Activated CD8-positive, alpha-beta memory T cell treated with anti-CD3 and anti-CD28 coated beads for 36 hours (primary cell): Measurements from ENCODE around the gene ATP9A. TPM values are rescaled to one million over a fixed set of nuclear protein-coding genes. Genes with fewer than 3 reads are reported as not detected.

ENCODE experiments used
- CTCF ChIA-PET: fragments of 350-600 bp; sonication (Branson Sonifier 250); formaldehyde crosslinking; loops from one replicate; lab custom pipeline; 2021; ENCODE audit warnings: antibody characterized with exemption; lab: Charles Lee
- POLR2A ChIA-PET: fragments of 350-600 bp; sonication (Branson Sonifier 250); formaldehyde crosslinking; loops from one replicate; lab custom pipeline; 2021; ENCODE audit warnings: antibody characterized with exemption; lab: Charles Lee
- total RNA-seq, 2 experiments: library from RNA; stranded (reverse); gene quantifications; one replicate each; pipeline ENCODE4 v1.2.3, GENCODE V29; 2021

The ATP9A gene
- total RNA-seq, 2 experiments from 2014 or later: 1.2 to 1.3 TPM

DNA sequence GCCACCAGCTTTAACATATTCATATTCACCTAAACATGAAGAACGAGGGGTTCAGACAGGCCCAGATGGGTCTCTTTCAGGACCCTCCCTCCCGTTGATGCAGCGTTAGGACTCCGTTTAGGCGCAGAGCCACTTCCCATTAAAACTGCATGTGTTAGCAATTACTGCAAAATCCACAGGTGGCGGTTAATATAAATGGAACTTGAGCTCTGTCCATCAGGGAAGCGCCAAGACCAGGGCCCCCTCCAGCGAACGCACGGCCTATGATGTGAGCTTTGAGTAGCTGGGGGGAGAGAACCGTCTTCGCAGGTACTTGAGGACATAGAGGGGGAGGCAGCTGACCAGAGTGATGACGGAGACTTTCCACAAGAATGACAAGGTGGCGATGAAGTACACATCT lies 167.2 kb downstream of the ATP9A start:
- ChIA-PET POLR2A (interaction anchor here (0.6 to 1.3 kb wide), 2 partner anchors 13 to 19 kb away, joined by 3 to 5 read pairs; no protein-coding TSS in a partner anchor), CTCF (interaction anchor here (0.5 kb wide), 1 partner anchor 178 kb away, joined by 4 read pairs; no protein-coding TSS in a partner anchor)

DNA sequence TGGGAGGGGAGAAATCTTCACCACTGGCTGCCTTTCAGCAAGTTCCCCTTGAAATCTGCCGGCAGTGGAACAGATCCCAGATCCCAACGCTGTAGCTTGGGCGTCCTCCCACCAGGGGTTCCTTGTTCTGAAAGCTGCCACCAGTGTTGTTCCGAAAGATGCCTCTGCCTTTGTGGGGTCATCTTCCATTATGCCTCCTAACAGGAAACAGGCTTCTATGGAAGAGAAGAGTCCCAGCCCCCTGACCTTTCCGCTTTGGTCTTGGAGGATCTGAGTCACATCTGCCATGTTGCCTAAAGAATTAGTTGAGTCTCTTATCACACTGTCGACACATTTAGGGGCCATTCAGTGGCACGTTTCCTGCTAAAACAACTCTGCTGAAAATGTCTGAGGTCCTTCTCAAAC lies 168.2 kb downstream of the ATP9A start:
- POLR2A ChIA-PET: interaction anchor here (1.3 kb wide), 1 partner anchor 14 kb away, joined by 3 read pairs; no protein-coding TSS in a partner anchor
- CTCF ChIA-PET: interaction anchor here (1.3 kb wide), 1 partner anchor 23 kb away, joined by 3 read pairs; no protein-coding TSS in a partner anchor

DNA sequence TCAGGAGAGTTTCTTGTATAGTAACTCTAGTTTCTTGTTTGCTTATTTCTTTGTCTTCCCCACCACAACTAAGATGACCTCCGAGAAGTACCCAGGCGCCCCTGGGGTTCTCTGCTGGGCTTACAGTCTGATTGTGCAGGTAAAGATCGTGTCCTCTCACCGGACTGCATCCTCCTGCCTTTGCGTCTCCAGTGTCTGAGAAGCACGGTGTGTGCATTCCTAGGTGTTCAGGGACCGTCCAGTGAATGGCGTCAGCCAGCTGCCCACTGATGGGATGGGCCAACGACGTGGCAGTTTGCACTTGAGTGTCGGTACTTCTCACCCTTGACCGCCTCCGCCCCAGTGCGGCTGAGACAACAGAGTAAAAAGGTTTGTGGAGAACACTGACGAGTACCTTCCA lies 169.6 kb downstream of the ATP9A start:
- CTCF ChIA-PET: interaction anchor here (2.0 kb wide), 1 partner anchor 57 kb away, joined by 5 read pairs; no protein-coding TSS in a partner anchor
- POLR2A ChIA-PET: interaction anchor here (0.6 to 1.0 kb wide), 2 partner anchors 10 to 35 kb away, joined by 3 read pairs; no protein-coding TSS in a partner anchor

DNA sequence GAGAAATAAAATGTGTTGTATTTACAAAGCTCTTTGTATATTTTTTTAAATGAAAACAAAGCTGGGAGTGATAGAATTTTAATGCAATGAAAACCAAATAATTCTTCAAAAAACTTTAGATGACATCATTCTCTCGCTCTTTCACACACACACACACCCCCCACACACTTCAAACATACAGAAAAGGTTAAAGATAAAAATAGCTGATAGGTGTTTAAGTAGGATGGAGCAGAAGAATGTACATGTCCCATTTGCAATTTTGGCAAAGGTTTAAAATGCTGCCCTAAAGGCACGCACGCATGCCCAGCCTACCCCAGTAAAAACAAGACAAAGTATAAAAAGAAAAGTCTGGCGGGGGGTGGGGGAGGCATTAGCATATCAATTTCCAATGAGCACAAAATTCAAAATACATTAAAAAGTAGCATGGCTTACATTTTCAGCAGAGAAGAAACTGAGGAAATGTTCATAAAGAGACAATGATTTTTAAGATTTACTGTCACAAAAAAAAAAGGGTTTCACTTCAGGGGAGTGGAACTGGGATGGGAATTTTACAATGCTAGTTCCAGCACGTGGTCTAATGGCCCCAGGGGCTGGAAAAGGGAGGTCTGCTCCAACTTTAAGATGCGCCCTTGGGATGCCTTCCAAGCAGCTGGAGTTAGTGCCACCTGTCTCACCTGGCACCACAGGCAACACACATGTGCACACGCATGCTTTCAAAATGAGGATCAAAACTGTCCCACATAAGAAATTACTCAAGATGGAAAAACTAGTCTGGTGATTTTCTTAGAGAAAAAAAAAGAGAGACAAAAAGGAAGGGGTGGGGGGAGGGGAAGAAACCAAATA lies 170.6 kb downstream of the ATP9A start:
- ChIA-PET POLR2A (interaction anchor here (0.8 to 1.6 kb wide), 3 partner anchors 11 to 55 kb away, joined by 3 to 11 read pairs (median 3); partner anchors contain the start of gene NFATC2), CTCF (interaction anchor here (0.9 to 2.0 kb wide), 4 partner anchors 11 to 116 kb away, joined by 3 to 5 read pairs (median 4); no protein-coding TSS in a partner anchor)

DNA sequence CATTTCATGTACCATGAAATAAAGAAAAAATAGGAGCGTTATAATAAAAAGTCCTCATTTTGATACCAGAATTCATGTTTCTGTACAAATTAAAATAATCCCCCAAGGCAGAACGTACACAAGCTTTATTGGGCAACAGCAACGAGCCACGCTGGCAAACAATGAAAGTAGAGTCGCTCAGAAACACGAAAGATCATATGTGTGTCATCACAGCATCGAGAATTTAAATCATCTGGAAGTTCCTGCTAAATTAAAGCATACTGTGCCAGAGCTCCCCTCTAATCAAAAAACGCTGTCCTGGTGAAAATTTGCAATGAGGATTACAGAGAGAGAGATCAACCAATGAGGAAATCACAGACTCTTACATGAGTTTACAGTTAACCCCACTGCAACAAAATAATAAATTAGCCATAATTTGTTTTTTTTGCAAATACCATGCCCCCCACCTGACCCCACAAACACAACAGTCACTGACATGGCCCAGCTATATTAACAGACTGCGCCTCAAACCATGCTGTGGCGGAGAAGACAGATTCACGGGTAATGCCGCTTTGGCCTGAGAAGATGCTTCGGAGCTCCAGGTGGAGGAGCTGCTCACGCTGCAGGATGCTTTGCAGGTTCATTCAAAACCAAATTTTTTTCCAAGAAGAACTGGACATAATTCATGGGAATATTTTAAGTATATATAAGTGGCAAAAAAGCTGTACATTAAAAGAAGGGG lies 171.4 kb downstream of the ATP9A start:
- CTCF ChIA-PET: interaction anchor here (0.7 to 2.9 kb wide), 8 partner anchors 12 to 331 kb away, joined by 3 to 14 read pairs (median 5); no protein-coding TSS in a partner anchor
- POLR2A ChIA-PET: interaction anchor here (0.8 to 1.6 kb wide), 3 partner anchors 11 to 54 kb away, joined by 3 to 11 read pairs (median 3); partner anchors contain the start of gene NFATC2

DNA sequence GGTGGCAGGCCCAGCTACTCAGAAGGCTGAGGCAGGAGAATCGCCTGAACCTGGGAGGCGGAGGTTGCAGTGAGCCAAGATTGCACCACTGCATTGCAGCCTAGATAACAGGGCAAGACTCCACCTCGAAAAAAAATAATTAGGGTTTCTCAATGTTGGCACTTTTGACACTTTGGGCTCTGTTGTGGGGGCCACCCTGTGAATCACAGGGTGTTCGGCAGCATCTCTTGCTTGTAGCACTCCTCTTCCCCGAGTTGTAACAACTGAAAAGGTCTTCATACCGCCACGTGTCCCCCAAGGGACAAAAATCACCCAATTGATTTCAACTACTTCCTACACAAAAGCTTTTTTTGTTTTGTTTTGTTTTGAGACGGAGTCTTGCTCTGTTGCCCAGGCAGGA lies 172.4 kb downstream of the ATP9A start:
- ChIA-PET POLR2A (interaction anchor here (0.6 to 1.6 kb wide), 2 partner anchors 12 to 44 kb away, joined by 5 to 11 read pairs; no protein-coding TSS in a partner anchor), CTCF (interaction anchor here (0.6 to 2.9 kb wide), 15 partner anchors 22 to 748 kb away, joined by 3 to 14 read pairs (median 6); no protein-coding TSS in a partner anchor)

DNA sequence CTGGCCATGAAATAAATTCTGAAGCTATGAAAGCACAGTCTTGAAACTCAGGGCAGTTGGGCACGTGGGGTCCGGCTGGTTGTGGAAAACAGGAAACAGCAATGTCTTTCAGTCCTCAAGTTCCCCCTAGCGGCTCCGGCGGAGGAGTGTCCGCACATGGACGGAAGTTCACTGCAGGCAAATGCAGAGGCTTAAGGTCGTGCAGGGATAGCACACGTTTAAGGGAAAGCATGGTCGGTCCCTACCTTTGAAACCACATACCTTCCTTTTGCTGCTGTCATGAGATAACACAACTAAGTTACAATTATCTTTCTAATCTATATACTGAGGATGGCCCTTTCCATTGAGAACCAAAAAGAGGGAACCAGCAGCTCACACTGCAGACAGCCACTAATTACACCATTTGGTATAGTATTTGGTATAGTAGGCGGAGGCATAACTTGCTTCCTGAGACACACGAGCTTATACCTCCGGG lies 173.1 kb downstream of the ATP9A start:
- ChIA-PET CTCF (interaction anchor here (0.6 to 2.9 kb wide), 30 partner anchors 14 to 1620 kb away, joined by 3 to 14 read pairs (median 4); no protein-coding TSS in a partner anchor), POLR2A (interaction anchor here (0.6 to 1.0 kb wide), 4 partner anchors 43 to 210 kb away, joined by 3 to 15 read pairs (median 4); no protein-coding TSS in a partner anchor)

DNA sequence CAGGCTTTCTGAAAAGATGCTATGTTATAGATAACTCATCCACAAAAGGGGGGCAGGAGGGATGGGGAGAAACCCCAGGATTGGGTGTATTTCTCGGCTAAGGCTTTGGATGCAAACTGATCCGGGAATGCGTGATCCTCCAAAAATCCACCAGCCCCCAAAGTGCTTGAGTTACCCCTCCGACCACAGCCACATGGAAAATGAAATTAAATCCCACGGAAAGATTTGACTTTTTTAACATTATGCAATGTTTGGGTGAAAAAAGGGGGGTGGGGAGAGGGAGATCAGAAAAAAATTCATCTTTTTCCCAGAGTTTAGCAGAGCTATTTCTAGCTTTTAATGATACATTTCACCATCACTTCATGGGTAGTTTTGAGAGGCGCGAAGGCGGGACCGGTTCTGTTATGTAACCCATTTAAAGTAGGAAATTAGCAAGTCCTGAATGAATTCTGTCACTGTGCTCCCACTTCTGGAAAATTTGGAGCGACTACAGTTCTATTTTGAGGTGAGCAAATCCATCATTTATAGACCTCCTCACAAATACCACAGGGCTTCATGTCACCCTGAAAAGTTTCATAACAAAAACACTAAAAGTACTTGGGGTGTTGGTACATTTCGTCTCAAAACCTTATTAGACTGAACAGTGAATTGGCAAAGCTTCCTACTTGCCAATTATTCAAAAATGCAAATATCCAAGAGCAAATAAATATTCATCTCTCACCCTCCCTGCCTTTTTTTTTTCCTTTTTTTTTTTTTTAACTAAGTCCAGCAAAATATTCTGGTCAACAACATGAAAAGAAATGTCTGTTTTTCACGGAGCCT lies 173.7 kb downstream of the ATP9A start:
- CTCF ChIA-PET: interaction anchor here (0.6 to 2.9 kb wide), 31 partner anchors 14 to 1621 kb away, joined by 3 to 14 read pairs (median 4); no protein-coding TSS in a partner anchor
- POLR2A ChIA-PET: interaction anchor here (0.7 to 1.0 kb wide), 3 partner anchors 81 to 210 kb away, joined by 3 to 15 read pairs (median 3); no protein-coding TSS in a partner anchor

DNA sequence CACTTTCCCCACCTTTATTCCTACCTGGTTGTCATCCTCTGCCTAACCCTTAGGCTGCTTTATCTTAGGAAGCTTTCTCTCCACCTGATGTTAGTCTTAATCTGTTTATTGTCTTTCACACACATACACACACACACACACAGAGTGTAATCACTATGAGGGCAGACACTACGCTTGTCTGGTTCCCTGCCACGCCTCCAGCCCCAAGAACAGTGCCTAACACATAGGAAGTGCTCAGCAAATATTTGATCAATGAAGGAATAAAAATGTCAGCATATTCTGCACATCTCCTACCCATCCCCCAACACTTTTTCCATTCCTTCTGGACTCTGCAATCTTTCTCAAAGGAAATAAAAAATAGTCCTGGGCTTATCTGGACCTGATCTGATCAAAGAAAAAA lies 174.6 kb downstream of the ATP9A start:
- CTCF ChIA-PET: interaction anchor here (0.8 to 1.2 kb wide), 2 partner anchors 54 to 256 kb away, joined by 3 to 7 read pairs; no protein-coding TSS in a partner anchor

DNA sequence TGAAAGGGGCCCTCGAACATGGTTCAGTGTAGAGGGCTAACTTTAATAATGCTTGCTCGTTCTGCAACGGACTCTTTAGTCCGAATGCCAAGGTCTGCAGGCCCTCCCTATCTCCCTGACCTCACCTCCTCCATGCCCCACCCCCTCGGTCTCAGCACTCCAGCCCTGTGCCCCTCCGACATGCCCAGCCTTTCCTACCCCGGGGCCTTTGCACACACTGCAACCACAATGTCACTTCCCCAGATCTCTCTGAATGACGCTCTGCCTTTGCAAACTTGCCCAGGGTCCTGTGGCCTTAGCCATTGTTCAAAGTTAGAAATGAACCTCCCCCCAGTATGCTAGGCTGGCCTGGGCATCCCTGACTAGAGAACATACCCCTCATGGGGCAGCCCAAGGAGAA lies 175.6 kb downstream of the ATP9A start:
- CTCF ChIA-PET: interaction anchor here (1.2 kb wide), 1 partner anchor 255 kb away, joined by 7 read pairs; no protein-coding TSS in a partner anchor

More for the DNA sequence above, 174.6 kb downstream of the ATP9A start:
- POLR2A ChIA-PET: no interaction called here

DNA sequence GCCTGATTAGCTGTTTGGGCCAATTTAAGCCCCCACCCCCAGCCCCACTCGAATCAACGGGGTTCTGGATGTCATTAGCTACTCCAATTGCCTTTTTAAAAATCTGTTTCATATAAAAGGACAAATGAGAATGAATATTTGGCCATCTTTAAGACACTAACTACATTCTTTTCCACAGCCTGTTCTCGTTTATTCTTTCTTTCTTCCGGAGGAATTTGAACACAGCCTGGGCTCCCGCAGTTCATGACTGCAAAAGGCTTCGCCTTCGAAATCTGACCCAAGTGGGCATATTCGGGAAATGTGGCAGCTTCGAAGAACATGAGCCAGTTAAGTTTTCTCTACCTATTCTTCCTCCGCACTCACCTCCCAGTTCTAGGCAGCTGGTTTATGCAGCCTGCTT lies 176.3 kb downstream of the ATP9A start:
- CTCF ChIA-PET: no interaction called here
- POLR2A ChIA-PET: no interaction called here

More for the DNA sequence above, 175.6 kb downstream of the ATP9A start:
- POLR2A ChIA-PET: no interaction called here

DNA sequence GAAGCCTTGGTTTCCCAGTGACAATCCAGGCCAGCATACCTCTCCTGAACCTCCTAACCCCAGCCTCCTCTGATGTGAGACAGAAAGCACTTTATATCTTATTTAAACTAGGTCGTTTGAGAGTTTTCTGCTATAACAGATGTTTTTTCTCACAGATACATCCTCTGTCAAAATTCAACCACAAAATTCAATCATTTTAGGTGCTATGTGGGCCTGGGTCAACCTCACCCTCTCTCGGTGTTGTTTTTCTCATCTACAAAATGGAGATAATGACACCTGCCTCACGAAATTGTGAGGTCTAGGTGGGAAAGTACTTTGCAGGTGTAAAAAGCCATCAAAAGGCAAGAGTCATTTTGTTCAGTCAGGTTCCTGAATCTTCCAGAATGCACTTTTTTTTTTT lies 179.4 kb downstream of the ATP9A start:
- POLR2A ChIA-PET: no interaction called here

DNA sequence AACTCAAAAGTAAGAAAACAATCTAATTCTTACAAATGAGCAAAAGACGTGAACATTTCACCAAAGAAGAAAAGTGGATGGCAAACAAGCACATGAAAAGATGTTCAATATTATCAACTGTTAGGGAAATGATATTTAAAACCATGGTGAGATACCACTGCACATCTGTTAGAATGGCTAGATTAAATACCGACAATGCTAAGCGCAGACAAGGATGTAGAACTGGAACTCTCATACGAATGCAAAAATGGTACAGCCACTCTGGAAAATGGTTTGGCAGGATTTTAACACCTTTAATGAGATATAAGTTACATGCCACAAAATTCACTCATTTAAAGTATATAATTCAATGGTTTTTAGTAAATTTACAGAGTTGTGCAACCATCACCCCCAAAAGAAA lies 181.0 kb downstream of the ATP9A start:
- POLR2A ChIA-PET: no interaction called here
- CTCF ChIA-PET: no interaction called here

More for the DNA sequence above, 179.4 kb downstream of the ATP9A start:
- CTCF ChIA-PET: no interaction called here

DNA sequence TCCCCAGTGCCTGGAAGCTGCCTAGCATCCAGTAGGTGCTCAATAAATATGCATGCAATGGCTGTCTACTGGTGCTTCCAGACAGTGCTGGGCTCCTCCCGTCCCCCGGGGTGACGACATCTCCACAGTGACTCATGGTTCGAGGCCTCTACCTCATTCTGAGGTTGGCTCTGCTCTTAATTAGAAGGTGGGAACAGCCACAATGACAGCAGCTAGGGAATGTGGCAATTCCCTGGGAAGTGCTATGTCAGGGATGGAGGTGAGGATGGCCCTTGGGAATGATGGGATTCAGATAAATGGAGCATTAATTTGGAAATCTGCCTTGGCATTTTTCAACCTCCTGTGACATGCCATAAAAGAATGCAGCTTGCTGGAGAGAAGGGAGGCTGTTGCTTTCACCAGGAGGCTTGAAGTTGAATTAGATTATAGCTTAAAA lies 182.2 kb downstream of the ATP9A start:
- CTCF ChIA-PET: interaction anchor here (0.7 kb wide), 2 partner anchors 52 to 527 kb away, joined by 5 to 6 read pairs; no protein-coding TSS in a partner anchor
- POLR2A ChIA-PET: interaction anchor here (0.7 kb wide), 1 partner anchor 505 kb away, joined by 6 read pairs; no protein-coding TSS in a partner anchor

DNA sequence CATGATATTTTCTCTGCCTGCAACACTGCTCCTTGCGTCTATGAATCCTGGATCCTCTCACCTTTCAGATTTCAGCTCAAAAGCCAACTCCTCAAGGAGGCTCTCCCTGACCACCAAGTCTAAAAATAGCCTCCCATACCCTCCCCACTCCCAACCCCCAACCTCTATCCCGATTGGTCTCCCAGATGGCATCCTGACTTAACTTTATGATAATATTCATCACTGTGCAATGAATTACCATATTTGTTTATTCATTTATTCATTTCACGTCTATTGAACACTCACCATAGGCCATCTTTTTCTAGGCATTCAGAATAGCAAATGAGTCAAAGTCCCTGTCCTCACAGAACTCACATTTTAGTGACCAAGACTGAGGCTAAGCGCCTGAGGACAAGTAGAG lies 183.0 kb downstream of the ATP9A start:
- POLR2A ChIA-PET: no interaction called here
- CTCF ChIA-PET: no interaction called here

DNA sequence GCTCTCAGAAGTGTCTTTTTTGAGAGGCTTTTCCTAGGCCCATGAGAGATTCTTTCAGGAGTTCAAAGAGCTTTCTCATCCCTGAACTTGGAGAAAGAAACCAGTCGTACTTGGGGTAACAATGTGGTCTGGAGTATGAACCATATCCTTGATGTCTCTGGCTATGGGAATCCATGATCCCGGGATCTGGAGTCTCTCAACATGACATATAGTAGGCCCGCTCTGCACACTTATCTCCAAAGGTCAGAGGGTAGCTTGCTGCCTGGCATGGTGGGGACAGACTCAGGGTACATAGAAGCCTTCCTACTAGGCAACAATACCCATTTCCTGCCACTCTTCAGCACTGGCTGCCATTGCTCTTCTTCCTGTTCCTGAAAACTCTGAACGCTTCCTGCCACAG lies 183.5 kb downstream of the ATP9A start:
- ChIA-PET CTCF (no interaction called here), POLR2A (no interaction called here)

DNA sequence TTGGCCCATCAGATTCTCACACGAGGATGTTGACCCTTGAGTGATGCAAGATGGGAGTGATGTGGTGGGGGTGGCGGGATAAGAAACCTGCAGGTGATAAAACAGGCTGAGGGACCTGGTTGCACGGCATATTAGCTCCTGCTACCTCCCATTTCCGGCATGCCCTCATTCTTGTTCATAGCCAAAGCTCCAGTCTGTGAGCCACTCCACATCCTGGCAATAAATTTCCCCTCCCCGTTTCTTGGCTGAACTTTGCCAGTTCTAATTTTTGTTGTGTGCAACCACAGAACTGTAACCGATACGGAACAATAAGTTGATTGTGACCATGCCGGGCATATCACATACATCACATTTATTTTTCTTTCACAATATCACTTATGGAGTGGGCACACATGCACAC lies 184.1 kb downstream of the ATP9A start:
- ChIA-PET POLR2A (no interaction called here), CTCF (no interaction called here)
